ENCODE measurements around the gene SAFB. TPM values are rescaled to one million over a fixed set of nuclear protein-coding genes. Genes with fewer than 3 reads are reported as not detected.

Gene SAFB
- polyA plus RNA-seq, 1 of the 3 experiments (the other 2 are of a cell fraction), result 90.0 TPM

DNA sequence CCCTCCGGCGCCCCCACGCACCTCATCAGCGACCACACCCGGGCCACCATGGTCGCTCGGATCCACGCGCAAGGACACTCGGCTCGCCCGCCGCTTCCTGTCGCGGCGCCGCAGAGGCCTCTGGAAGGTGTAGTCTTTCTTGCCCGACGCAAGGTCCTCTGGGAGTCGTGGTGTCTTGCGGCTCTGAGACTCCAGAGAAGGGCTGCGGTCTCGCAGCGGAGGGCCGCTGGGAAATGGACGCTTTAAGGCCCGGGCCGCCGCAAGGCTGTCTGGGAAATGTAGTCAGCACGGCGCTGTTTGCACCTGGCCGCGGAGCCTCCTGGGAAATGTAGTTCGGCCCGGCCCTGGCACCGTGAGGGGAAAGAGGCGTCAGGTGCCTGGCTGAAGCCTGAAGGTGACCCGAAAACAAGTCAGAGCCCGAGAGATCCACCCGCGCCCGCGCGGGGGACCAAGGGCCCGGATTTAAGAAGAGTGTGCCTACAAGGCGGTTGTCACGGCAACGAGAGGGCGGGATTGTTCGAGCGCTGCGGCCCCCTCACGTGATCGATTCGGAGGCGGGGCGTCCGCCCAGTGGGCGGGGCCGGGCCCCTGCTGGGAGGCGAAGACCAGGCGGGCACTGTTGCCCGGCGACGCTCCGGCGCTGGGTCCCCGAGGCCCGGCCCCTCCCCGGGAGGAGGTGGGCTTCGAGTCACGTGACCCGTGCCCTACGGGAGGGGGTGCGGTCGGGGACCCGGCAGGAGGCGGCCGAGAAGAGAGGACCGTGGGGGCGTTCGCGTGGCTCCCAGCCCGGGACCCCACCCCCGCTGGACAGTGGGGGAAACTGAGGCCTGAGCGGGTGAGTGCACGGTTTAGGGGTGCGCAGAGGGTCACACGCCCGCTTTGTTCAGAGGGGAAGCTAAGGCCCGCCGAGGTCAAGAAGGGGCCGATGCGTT is 57.8 kb downstream of the SAFB start, which contains the start of the genes HSD11B1L and MICOS13 (continued):
- peak; percentile 97 for TF ChIP-seq USF1 (IDR thresholded peaks at IDR 0.05; ENCODE audit: borderline replicate concordance, low read depth)
- peak; percentile 81 for TF ChIP-seq YY1 (IDR thresholded peaks at IDR 0.05; ENCODE audit: low read depth)
- TF ChIP-seq, protein P1, sequence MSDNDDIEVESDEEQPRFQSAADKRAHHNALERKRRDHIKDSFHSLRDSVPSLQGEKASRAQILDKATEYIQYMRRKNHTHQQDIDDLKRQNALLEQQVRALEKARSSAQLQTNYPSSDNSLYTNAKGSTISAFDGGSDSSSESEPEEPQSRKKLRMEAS (IDR thresholded peaks at IDR 0.05; ENCODE audit: low read depth), result peak; percentile 90
- TF ChIP-seq TAF1 (IDR thresholded peaks at IDR 0.05; ENCODE audit: borderline replicate concordance, low read depth, low read length), result peak; percentile 77; the same call in 1 of the 2 replicates
- TF ChIP-seq NFIC (IDR thresholded peaks at IDR 0.05; ENCODE audit: borderline replicate concordance), result no peak
- TF ChIP-seq GABPA (IDR thresholded peaks at IDR 0.05; ENCODE audit: low read depth), result peak; percentile 84
- TF ChIP-seq SIN3A (IDR thresholded peaks at IDR 0.05; ENCODE audit: borderline replicate concordance, low read depth, low read length), result peak; percentile 16; the same call in 1 of the 2 replicates
- no peak for TF ChIP-seq MEF2A (IDR thresholded peaks at IDR 0.05; ENCODE audit: borderline replicate concordance, low read depth)
- TF ChIP-seq RXRA (IDR thresholded peaks at IDR 0.05; ENCODE audit: borderline replicate concordance, low read depth), result no peak
- no peak for TF ChIP-seq RCOR1 (IDR thresholded peaks at IDR 0.05; ENCODE audit: low read length)
- TF ChIP-seq EP300 (IDR thresholded peaks at IDR 0.05; ENCODE audit: borderline replicate concordance in 1 of 2, low read depth in 1 of 2, low read length in 1 of 2), result no peak
- TF ChIP-seq RFX5 (IDR thresholded peaks at IDR 0.05; ENCODE audit: low read length), result no peak
- peak; percentile 90 for TF ChIP-seq CHD2 (IDR thresholded peaks at IDR 0.05; ENCODE audit: low read length, partially characterized antibody)

GRCh38 chr19:5681391-5682106 is 58.7 kb downstream of the SAFB start:
- no peaks in the 10 kb centered on the region for H3K36me3 ChIP-seq (replicated peaks in 1 of 2; ENCODE audit: control insufficient read depth in 1 of 2, insufficient read depth in 2 of 2, low read length in 1 of 2)
- H3K9ac ChIP-seq, result peak overlapping the region; percentile 89
- ChIA-PET CTCF (interaction anchor here (1.2 to 1.6 kb wide), 2 partner anchors 8 to 10 kb away, joined by 3 to 5 read pairs; partner anchors contain the start of gene RPL36), POLR2A (interaction anchor here (0.6 to 1.0 kb wide), 2 partner anchors 8 to 10 kb away, joined by 3 read pairs; partner anchors contain the start of gene RPL36)
- 37% methylated on average over 17 of the region's 17 CpGs for WGBS (ENCODE audit: low lambda C conversion rate)
- H3K9me2 ChIP-seq, result no peaks in the 10 kb centered on the region
- no peak overlapping the region; the same call in 1 of the 2 replicates for H2AFZ ChIP-seq (ENCODE audit: low read depth)
- TF ChIP-seq EZH2phosphoT487 (IDR thresholded peaks at IDR 0.05; ENCODE audit: borderline replicate concordance, low read depth) (no peak), ELF1 (IDR thresholded peaks at IDR 0.05) (no peak), GABPA (IDR thresholded peaks at IDR 0.05; ENCODE audit: low read depth) (no peak), CHD2 (IDR thresholded peaks at IDR 0.05; ENCODE audit: low read length, partially characterized antibody) (no peak)
- peaks cover 4 to 22% of the 10 kb centered on the region in 2 experiments; a peak in 1 of 4 replicates for H3K4me1 ChIP-seq (ENCODE audit: control insufficient read depth in 1 of 2, insufficient read depth in 2 of 2, low read depth in 1 of 2, low read length in 1 of 2)
- no peak overlapping the region; a peak in 1 of 4 replicates for H3K27ac ChIP-seq (ENCODE audit: low read depth in 2 of 2, low read length in 1 of 2)
- no peaks in the 10 kb centered on the region for H4K20me1 ChIP-seq (ENCODE audit: insufficient read depth)
- no peaks in the 10 kb centered on the region for H3K27me3 ChIP-seq (ENCODE audit: insufficient read depth)
- peak overlapping the region; percentile 81 to 85 for H3K4me3 ChIP-seq (ENCODE audit: low read depth in 2 of 2, low read length in 1 of 2)
- H3K9me3 ChIP-seq, result no peaks in the 10 kb centered on the region
- H3F3A ChIP-seq (replicated peaks; ENCODE audit: insufficient read depth), result peaks cover 10% of the 10 kb centered on the region
- peaks cover 17% of the 10 kb centered on the region for H3K79me2 ChIP-seq (ENCODE audit: insufficient read depth)
- H3K4me2 ChIP-seq, result peak overlapping the region; percentile 98
- no peak for DNase-seq
